ENCODE measurements around the gene GAA.
"Not testable (repeated sequence)": the region's sequence is repeated elsewhere in the genome, so short reads cannot be mapped to it uniquely, and the experiment has no call there.

GAA gene

GRCh38 chr17:80071116-80071841, 30.1 kb upstream of the GAA start:
- Mint-ChIP-seq H3K36me3 (ENCODE audit: low read depth) (no peaks in the 10 kb centered on the region), H3K27me3 (ENCODE audit: low read depth) (no peaks in the 10 kb centered on the region), H3K4me1 (ENCODE audit: low read depth) (peaks cover 4% of the 10 kb centered on the region), H3K27ac (no peak overlapping the region), H3K9me3 (no peaks in the 10 kb centered on the region), H3K4me3 (no peak overlapping the region)

- H3K4me1 Mint-ChIP-seq (ENCODE audit: low read depth): peaks cover 4% of the 10 kb centered on the region
- no peaks in the 10 kb centered on the region for H3K9me3 Mint-ChIP-seq
- H3K27ac Mint-ChIP-seq: no peak overlapping the region
- H3K4me3 Mint-ChIP-seq: no peak overlapping the region
- H3K36me3 Mint-ChIP-seq (ENCODE audit: low read depth): no peaks in the 10 kb centered on the region
- no peaks in the 10 kb centered on the region for H3K27me3 Mint-ChIP-seq (ENCODE audit: low read depth)
Measured at GRCh38 chr17:80072410-80072809, 29.0 kb upstream of the GAA start.

GRCh38 chr17:80080081-80080480, 21.3 kb upstream of the GAA start:
- Mint-ChIP-seq H3K27ac (no peak overlapping the region), H3K36me3 (ENCODE audit: low read depth) (no peaks in the 10 kb centered on the region), H3K4me1 (ENCODE audit: low read depth) (peaks cover 3% of the 10 kb centered on the region), H3K9me3 (no peaks in the 10 kb centered on the region), H3K27me3 (ENCODE audit: low read depth) (no peaks in the 10 kb centered on the region), H3K4me3 (no peak overlapping the region)

- Mint-ChIP-seq H3K9me3 (no peaks in the 10 kb centered on the region), H3K36me3 (ENCODE audit: low read depth) (no peaks in the 10 kb centered on the region), H3K27ac (no peak overlapping the region), H3K4me3 (no peak overlapping the region), H3K4me1 (ENCODE audit: low read depth) (peaks cover 3% of the 10 kb centered on the region), H3K27me3 (ENCODE audit: low read depth) (no peaks in the 10 kb centered on the region)
Measured at GRCh38 chr17:80081596-80081995, 19.8 kb upstream of the GAA start.

GRCh38 chr17:80082403-80083135, 18.8 kb upstream of the GAA start:
- no peak overlapping the region for H3K4me3 Mint-ChIP-seq
- H3K4me1 Mint-ChIP-seq (ENCODE audit: low read depth): peaks cover 3% of the 10 kb centered on the region
- H3K9me3 Mint-ChIP-seq: no peaks in the 10 kb centered on the region
- no peak overlapping the region for H3K27ac Mint-ChIP-seq
- H3K27me3 Mint-ChIP-seq (ENCODE audit: low read depth): no peaks in the 10 kb centered on the region
- no peaks in the 10 kb centered on the region for H3K36me3 Mint-ChIP-seq (ENCODE audit: low read depth)

GRCh38 chr17:80083136-80083661, 18.2 kb upstream of the GAA start:
- no peaks in the 10 kb centered on the region for H3K36me3 Mint-ChIP-seq (ENCODE audit: low read depth)
- no peaks in the 10 kb centered on the region for H3K9me3 Mint-ChIP-seq
- H3K4me3 Mint-ChIP-seq: no peak overlapping the region
- peaks cover 3% of the 10 kb centered on the region for H3K4me1 Mint-ChIP-seq (ENCODE audit: low read depth)
- no peak overlapping the region for H3K27ac Mint-ChIP-seq
- no peaks in the 10 kb centered on the region for H3K27me3 Mint-ChIP-seq (ENCODE audit: low read depth)

- no peaks in the 10 kb centered on the region for H3K36me3 Mint-ChIP-seq (ENCODE audit: low read depth)
- H3K4me3 Mint-ChIP-seq: no peak overlapping the region
Measured at GRCh38 chr17:80084773-80085172, 16.6 kb upstream of the GAA start.

GRCh38 chr17:80086081-80086480, 15.3 kb upstream of the GAA start:
- no peak overlapping the region for H3K27ac Mint-ChIP-seq

More at GRCh38 chr17:80084773-80085172, 16.6 kb upstream of the GAA start:
- peaks cover 3% of the 10 kb centered on the region for H3K4me1 Mint-ChIP-seq (ENCODE audit: low read depth)
- H3K9me3 Mint-ChIP-seq: no peaks in the 10 kb centered on the region
- no peak overlapping the region for H3K27ac Mint-ChIP-seq
- peaks cover 3% of the 10 kb centered on the region for H3K27me3 Mint-ChIP-seq (ENCODE audit: low read depth)

GRCh38 chr17:80086616-80087015, 14.8 kb upstream of the GAA start:
- H3K27ac Mint-ChIP-seq: no peak overlapping the region
- H3K4me3 Mint-ChIP-seq: no peak overlapping the region
- H3K36me3 Mint-ChIP-seq (ENCODE audit: low read depth): no peaks in the 10 kb centered on the region
- H3K9me3 Mint-ChIP-seq: no peaks in the 10 kb centered on the region
- peaks cover 3% of the 10 kb centered on the region for H3K27me3 Mint-ChIP-seq (ENCODE audit: low read depth)
- peaks cover 3% of the 10 kb centered on the region for H3K4me1 Mint-ChIP-seq (ENCODE audit: low read depth)

More at GRCh38 chr17:80086081-80086480, 15.3 kb upstream of the GAA start:
- Mint-ChIP-seq H3K4me3 (no peak overlapping the region), H3K4me1 (ENCODE audit: low read depth) (peaks cover 3% of the 10 kb centered on the region), H3K27me3 (ENCODE audit: low read depth) (peaks cover 3% of the 10 kb centered on the region), H3K9me3 (no peaks in the 10 kb centered on the region), H3K36me3 (ENCODE audit: low read depth) (no peaks in the 10 kb centered on the region)

GRCh38 chr17:80087346-80088265, 13.8 kb upstream of the GAA start:
- no peak overlapping the region for H3K4me3 Mint-ChIP-seq
- no peak overlapping the region for H3K27ac Mint-ChIP-seq
- peaks cover 3% of the 10 kb centered on the region for H3K4me1 Mint-ChIP-seq (ENCODE audit: low read depth)
- H3K36me3 Mint-ChIP-seq (ENCODE audit: low read depth): no peaks in the 10 kb centered on the region
- no peaks in the 10 kb centered on the region for H3K9me3 Mint-ChIP-seq
- peaks cover 8% of the 10 kb centered on the region for H3K27me3 Mint-ChIP-seq (ENCODE audit: low read depth)

- no peaks in the 10 kb centered on the region for H3K9me3 Mint-ChIP-seq
- no peaks in the 10 kb centered on the region for H3K36me3 Mint-ChIP-seq (ENCODE audit: low read depth)
- H3K4me1 Mint-ChIP-seq (ENCODE audit: low read depth): no peaks in the 10 kb centered on the region
- no peak overlapping the region for H3K27ac Mint-ChIP-seq
- no peak overlapping the region for H3K4me3 Mint-ChIP-seq
- H3K27me3 Mint-ChIP-seq (ENCODE audit: low read depth): peaks cover 13% of the 10 kb centered on the region
Measured at GRCh38 chr17:80089762-80090161, 11.6 kb upstream of the GAA start.

- not testable (repeated sequence) for H3K9me3 Mint-ChIP-seq; H3K36me3 Mint-ChIP-seq (ENCODE audit: low read depth); H3K27ac Mint-ChIP-seq; H3K4me3 Mint-ChIP-seq; H3K4me1 Mint-ChIP-seq (ENCODE audit: low read depth)
- H3K27me3 Mint-ChIP-seq (ENCODE audit: low read depth): peaks cover 13% of the 10 kb centered on the region
Measured at GRCh38 chr17:80090164-80090563, 11.2 kb upstream of the GAA start.

GRCh38 chr17:80091376-80091775, 10.0 kb upstream of the GAA start:
- no peaks in the 10 kb centered on the region for H3K9me3 Mint-ChIP-seq
- no peak overlapping the region for H3K27ac Mint-ChIP-seq
- no peaks in the 10 kb centered on the region for H3K4me1 Mint-ChIP-seq (ENCODE audit: low read depth)
- H3K4me3 Mint-ChIP-seq: no peak overlapping the region
- peaks cover 13% of the 10 kb centered on the region for H3K27me3 Mint-ChIP-seq (ENCODE audit: low read depth)
- H3K36me3 Mint-ChIP-seq (ENCODE audit: low read depth): no peaks in the 10 kb centered on the region

GRCh38 chr17:80092959-80093358, 8.4 kb upstream of the GAA start:
- Mint-ChIP-seq H3K36me3 (ENCODE audit: low read depth) (no peaks in the 10 kb centered on the region), H3K27ac (no peak overlapping the region), H3K4me3 (no peak overlapping the region), H3K27me3 (ENCODE audit: low read depth) (peaks cover 13% of the 10 kb centered on the region), H3K9me3 (no peaks in the 10 kb centered on the region), H3K4me1 (ENCODE audit: low read depth) (no peaks in the 10 kb centered on the region)
